ENCODE measurements around the gene DPP6.

DPP6 gene

GRCh38 chr7:154868921-154869320, 816.7 kb downstream of the DPP6 start:
- Histone ChIP-seq H3K27me3 (ENCODE audit: insufficient read depth, low read length, poor library complexity, severe bottlenecking) (no peaks in the 10 kb centered on the region), H2AFZ (ENCODE audit: low read length) (no peak overlapping the region), H3K4me2 (ENCODE audit: low read depth, low read length, poor library complexity, severe bottlenecking) (no peak overlapping the region), H4K20me1 (ENCODE audit: insufficient read depth, low read length, poor library complexity, severe bottlenecking) (no peaks in the 10 kb centered on the region), H3K9me3 (ENCODE audit: insufficient read depth, low read depth, low read length) (no peaks in the 10 kb centered on the region), H3K9me2 (replicated peaks; ENCODE audit: low read depth, low read length) (no peaks in the 10 kb centered on the region), H3K36me3 (ENCODE audit: insufficient read depth, low read length) (no peaks in the 10 kb centered on the region), H3K4me1 (ENCODE audit: insufficient read depth, low read length, poor library complexity, severe bottlenecking) (no peaks in the 10 kb centered on the region), H3K79me2 (ENCODE audit: insufficient read depth, low read length) (no peaks in the 10 kb centered on the region), H3K4me3 (ENCODE audit: low read length, poor library complexity, severe bottlenecking) (no peak overlapping the region), H3F3A (ENCODE audit: low read depth) (no peaks in the 10 kb centered on the region), H3K9ac (ENCODE audit: low read depth, low read length, poor library complexity, severe bottlenecking) (no peak overlapping the region)
- TF ChIP-seq EZH2phosphoT487 (IDR thresholded peaks at IDR 0.05; ENCODE audit: borderline replicate concordance) (no peak), CTCF (conservative IDR thresholded peaks at IDR 0.05; ENCODE audit: low read length) (no peak)

GRCh38 chr7:154869436-154869835, 817.2 kb downstream of the DPP6 start:
- Histone ChIP-seq H3K27me3 (ENCODE audit: insufficient read depth, low read length, poor library complexity, severe bottlenecking) (no peaks in the 10 kb centered on the region), H3K9ac (ENCODE audit: low read depth, low read length, poor library complexity, severe bottlenecking) (no peak overlapping the region)

GRCh38 chr7:154871507-154871906, 819.3 kb downstream of the DPP6 start:
- H3K9ac ChIP-seq (ENCODE audit: low read depth, low read length, poor library complexity, severe bottlenecking), result no peak overlapping the region
- H4K20me1 ChIP-seq (ENCODE audit: insufficient read depth, low read length, poor library complexity, severe bottlenecking), result no peaks in the 10 kb centered on the region
- H3K9me3 ChIP-seq (ENCODE audit: insufficient read depth, low read depth, low read length), result no peaks in the 10 kb centered on the region
- no peaks in the 10 kb centered on the region for H3K27me3 ChIP-seq (ENCODE audit: insufficient read depth, low read length, poor library complexity, severe bottlenecking)
- TF ChIP-seq CTCF (conservative IDR thresholded peaks at IDR 0.05; ENCODE audit: low read length) (no peak), EZH2phosphoT487 (IDR thresholded peaks at IDR 0.05; ENCODE audit: borderline replicate concordance) (no peak)
- no peaks in the 10 kb centered on the region for H3F3A ChIP-seq (ENCODE audit: low read depth)
- H3K79me2 ChIP-seq (ENCODE audit: insufficient read depth, low read length), result no peaks in the 10 kb centered on the region
- H3K36me3 ChIP-seq (ENCODE audit: insufficient read depth, low read length), result no peaks in the 10 kb centered on the region
- no peaks in the 10 kb centered on the region for H3K4me1 ChIP-seq (ENCODE audit: insufficient read depth, low read length, poor library complexity, severe bottlenecking)
- no peak overlapping the region for H3K4me3 ChIP-seq (ENCODE audit: low read length, poor library complexity, severe bottlenecking)
- no peak overlapping the region for H3K4me2 ChIP-seq (ENCODE audit: low read depth, low read length, poor library complexity, severe bottlenecking)
- no peak overlapping the region for H2AFZ ChIP-seq (ENCODE audit: low read length)
- H3K9me2 ChIP-seq (replicated peaks; ENCODE audit: low read depth, low read length), result no peaks in the 10 kb centered on the region

More at GRCh38 chr7:154869436-154869835, 817.2 kb downstream of the DPP6 start:
- H3K4me2 ChIP-seq (ENCODE audit: low read depth, low read length, poor library complexity, severe bottlenecking), result no peak overlapping the region
- H3K9me2 ChIP-seq (replicated peaks; ENCODE audit: low read depth, low read length), result no peaks in the 10 kb centered on the region
- H3K9me3 ChIP-seq (ENCODE audit: insufficient read depth, low read depth, low read length), result no peaks in the 10 kb centered on the region
- no peak overlapping the region for H2AFZ ChIP-seq (ENCODE audit: low read length)
- no peaks in the 10 kb centered on the region for H4K20me1 ChIP-seq (ENCODE audit: insufficient read depth, low read length, poor library complexity, severe bottlenecking)
- H3K4me3 ChIP-seq (ENCODE audit: low read length, poor library complexity, severe bottlenecking), result no peak overlapping the region
- no peaks in the 10 kb centered on the region for H3K79me2 ChIP-seq (ENCODE audit: insufficient read depth, low read length)
- TF ChIP-seq CTCF (conservative IDR thresholded peaks at IDR 0.05; ENCODE audit: low read length) (no peak), EZH2phosphoT487 (IDR thresholded peaks at IDR 0.05; ENCODE audit: borderline replicate concordance) (no peak)
- H3K36me3 ChIP-seq (ENCODE audit: insufficient read depth, low read length), result no peaks in the 10 kb centered on the region
- no peaks in the 10 kb centered on the region for H3K4me1 ChIP-seq (ENCODE audit: insufficient read depth, low read length, poor library complexity, severe bottlenecking)
- no peaks in the 10 kb centered on the region for H3F3A ChIP-seq (ENCODE audit: low read depth)

Data from Loucy (cell line).